Subcutaneous adipose tissue (tissue), 4 donors: ENCODE data around the gene CCDC92B. TPM values are rescaled to one million over a fixed set of nuclear protein-coding genes. Genes with fewer than 3 reads are reported as not detected.

Experiments used
- CTCF ChIP-seq: fragments of 450-650 bp; IDR thresholded peaks from one replicate; pipeline ENCODE4 v1.5.1; 2016; ENCODE audit warnings: low read depth, mild to moderate bottlenecking, control low read depth, antibody characterized with exemption, moderate library complexity
- small RNA-seq: library from RNA; depleted of rRNA; stranded (forward); fragments of <200 nt; gene quantifications from one replicate; pipeline ENCODE3, GENCODE V24; 2016
- total RNA-seq, 4 donors: library from RNA; depleted of rRNA; stranded (reverse); fragments of >200 nt; gene quantifications; one replicate each; pipeline ENCODE4 v1.1.0, GENCODE V29; 2016

Gene CCDC92B
- total RNA-seq, 4 donors from 2014 or later: not detected

GRCh38 chr17:2680961-2681360 is 68.5 kb downstream of the CCDC92B start:
- TF ChIP-seq CTCF: no peak

Small RNA genes within 50 kb of the gene (small RNA-seq; reads per million reads assigned to genes)
- gene MIR1253 (not detected), gene MIR6776 (not detected), gene RN7SL608P (not detected), gene hsa-mir-1253 (not detected)

Other genes with a start within 250 kb of the CCDC92B start
- 10 to 100 TPM; 12.6 to 80.5 (median 25.3) TPM for gene METTL16, start 237.8 kb downstream of the CCDC92B start, total RNA-seq
- gene PAFAH1B1, start 156.0 kb downstream of the CCDC92B start, total RNA-seq: 100 to 1,000 TPM; 102 to 145 (median 138) TPM
- gene CLUH, start 37.9 kb downstream of the CCDC92B start, total RNA-seq: 100 to 1,000 TPM in 1 of 4 donors, 10 to 100 TPM in 3; 34.7 to 112 (median 39.4) TPM
- gene RAP1GAP2, start 46.8 kb upstream of the CCDC92B start, total RNA-seq: 1 to 10 TPM; 1.9 to 6.1 (median 3.4) TPM